ENCODE results near the gene LAMA2.

The LAMA2 gene

GRCh38 chr6:129331450-129332138 is 448.7 kb downstream of the LAMA2 start:
- no peak for DNase-seq

- DNase-seq: no peak
These were observed 452.9 kb downstream of the LAMA2 start for GRCh38 chr6:129335792-129336191.

GRCh38 chr6:129338683-129339082 is 455.7 kb downstream of the LAMA2 start:
- DNase-seq: no peak

DNA sequence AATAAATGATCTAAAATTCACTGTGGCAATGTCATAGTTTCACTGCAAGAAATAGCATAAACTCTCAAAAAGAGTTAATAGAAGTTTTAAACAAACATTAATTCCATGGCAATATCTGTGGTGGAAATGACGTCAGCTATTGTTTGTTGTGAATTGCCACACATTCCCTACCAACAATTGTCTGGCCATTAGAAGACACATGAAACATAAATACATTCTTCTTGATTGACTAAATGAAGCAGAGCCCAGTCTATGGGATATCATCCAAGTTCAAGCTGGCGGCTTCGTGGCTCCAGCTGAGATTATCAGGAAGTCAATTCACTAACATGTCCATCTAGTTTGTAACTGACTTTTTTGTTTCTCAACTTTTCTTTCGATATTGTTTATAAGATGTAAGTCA is 458.0 kb downstream of the LAMA2 start:
- no peak for DNase-seq

DNA sequence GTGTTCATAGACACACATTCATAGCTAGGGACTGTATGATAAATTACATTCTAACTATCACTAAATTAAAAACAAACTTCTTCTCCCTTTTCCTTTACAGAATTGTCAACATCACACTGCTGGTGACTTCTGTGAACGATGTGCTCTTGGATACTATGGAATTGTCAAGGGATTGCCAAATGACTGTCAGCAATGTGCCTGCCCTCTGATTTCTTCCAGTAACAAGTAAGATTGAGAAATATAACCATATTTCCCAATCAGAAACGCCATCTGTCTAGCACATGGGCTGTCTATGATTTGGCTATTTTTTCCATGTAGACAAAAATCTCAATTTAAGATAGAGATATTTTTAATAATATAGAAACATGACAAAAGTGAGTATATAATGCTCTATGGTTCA is 459.3 kb downstream of the LAMA2 start:
- no peak for DNase-seq

DNA sequence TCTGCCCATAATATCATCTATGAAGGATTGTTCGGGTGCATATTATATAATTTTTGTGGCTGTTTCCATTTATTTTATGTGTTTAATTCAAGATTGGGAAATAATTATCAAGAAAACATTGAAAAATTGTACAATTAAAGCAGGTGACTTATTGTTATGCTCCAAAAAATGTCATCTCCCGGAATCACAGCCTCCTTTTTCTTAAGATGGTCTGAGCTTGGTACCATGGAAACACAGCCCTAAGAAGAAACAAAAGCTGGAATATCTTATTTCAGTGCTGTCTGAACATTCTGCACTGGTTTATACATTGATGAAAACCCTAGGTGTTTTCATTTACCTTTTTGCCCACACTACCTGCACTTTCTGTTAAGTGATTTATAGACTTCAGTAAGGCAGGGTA is 459.9 kb downstream of the LAMA2 start:
- DNase-seq: no peak

DNA sequence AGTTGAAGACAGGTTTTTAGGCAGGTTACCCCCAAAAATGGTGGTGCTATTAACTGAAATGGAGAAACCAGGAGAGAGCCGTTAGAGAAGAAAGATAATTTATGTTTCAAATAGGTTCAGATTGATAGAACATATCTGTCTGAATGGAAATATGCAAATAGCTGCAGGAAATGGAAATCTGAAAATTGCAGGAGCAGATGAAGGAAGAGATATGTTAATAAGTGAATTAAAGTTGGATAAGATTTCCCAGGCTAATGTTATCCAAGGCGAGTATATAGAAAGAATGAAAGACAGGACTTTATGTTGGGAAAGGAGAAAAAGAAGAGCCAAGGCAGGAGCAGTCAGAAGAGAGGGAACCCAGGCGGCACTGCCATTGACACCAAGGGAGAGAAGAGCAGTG is 461.4 kb downstream of the LAMA2 start:
- DNase-seq: no peak

DNA sequence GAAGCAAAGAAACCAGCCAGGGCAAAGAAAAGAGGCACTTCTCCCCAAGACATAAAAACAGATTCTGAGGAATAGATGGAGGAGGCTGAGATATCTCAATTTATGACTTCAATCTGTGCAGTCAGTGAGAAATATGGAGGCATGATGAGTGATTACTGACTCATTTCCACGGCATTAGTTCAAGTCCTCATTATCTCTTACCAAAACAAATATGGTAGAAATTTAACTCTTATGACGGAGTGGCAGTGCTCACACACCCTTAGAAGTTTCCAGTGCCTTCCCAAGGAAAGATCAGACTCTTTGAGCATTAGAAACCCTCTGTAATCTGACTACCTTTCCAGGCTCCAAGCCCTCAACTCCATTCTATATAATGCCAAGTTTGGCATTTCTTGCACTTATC is 463.0 kb downstream of the LAMA2 start:
- DNase-seq: no peak

- no peak for DNase-seq
These were observed 464.0 kb downstream of the LAMA2 start for GRCh38 chr6:129346964-129347363.

GRCh38 chr6:129350278-129350677 is 467.3 kb downstream of the LAMA2 start:
- no peak for DNase-seq

- DNase-seq: no peak
These were observed 468.9 kb downstream of the LAMA2 start for GRCh38 chr6:129351807-129352206.

DNA sequence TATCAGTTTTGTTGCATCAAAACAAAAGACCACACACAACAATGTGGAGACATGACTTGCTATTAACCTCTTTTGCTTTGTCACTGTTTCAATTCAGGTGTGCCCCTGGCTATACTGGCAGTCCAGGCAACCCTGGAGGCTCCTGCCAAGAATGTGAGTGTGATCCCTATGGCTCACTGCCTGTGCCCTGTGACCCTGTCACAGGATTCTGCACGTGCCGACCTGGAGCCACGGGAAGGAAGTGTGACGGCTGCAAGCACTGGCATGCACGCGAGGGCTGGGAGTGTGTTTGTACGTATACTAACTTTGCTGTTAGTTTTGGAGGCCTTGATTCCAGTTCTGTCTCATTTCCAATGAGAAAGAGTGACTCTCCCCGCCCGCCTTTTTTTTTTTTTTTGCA is 470.1 kb downstream of the LAMA2 start:
- no peak for DNase-seq

DNA sequence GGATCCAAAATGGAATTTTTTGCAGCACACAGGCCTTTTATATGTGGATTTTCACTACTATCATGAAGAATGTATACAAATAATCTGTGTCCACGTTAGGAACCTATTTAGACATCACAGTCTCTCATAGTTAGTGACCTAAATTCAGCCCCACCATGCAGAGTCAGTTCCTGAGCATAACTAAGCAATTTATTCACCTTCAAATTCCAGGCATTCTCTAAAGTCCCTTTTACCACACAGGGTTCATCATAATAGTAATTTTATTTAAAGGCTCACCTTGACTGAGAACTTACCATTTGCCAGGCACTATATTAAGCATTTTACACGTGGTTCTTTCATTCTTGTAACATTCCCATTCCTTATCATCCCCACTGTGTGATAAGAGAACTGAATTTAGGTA is 473.2 kb downstream of the LAMA2 start:
- no peak for DNase-seq

DNA sequence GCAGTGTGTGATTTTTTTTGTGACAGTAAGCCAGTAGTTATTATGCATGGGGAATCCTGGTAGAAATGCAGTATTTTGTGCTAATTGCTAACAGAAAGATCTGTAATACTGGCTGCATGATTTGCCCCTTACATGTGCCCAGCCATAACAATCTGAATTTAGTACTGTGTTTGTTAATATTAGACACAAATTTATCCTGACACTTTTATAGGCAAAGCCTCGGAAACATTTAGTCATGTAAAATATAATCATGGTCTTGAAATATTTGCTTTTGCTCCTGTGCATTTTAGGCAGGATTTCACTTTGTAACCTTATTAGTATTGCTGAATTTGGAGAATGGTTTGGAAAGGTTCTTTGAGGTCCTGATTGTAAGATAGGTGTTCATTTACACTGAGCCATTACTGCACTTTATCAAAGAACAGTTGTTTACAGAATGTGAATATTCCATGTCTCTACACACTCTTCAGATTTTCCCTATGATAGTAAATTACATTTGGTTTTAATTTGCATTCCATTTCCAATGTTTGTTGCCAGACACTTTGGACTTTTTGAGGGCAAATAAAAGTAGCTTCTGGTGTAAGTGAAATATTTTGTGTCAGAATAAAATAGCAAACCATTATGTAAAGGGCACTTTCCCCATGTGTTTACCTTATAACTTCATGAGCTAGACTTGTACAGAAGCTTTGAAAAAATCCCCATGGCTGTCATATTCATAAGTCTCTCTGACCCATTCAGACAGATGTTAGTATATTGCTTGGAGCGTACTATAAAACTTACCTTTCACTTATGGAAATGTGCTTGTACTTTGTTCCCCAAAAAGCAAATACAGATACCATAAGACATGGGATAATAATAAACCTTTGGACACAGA is 477.1 kb downstream of the LAMA2 start:
- DNase-seq: no peak

- DNase-seq: no peak
These were observed 477.7 kb downstream of the LAMA2 start for GRCh38 chr6:129360682-129360955.

- DNase-seq: no peak
These were observed 481.1 kb downstream of the LAMA2 start for GRCh38 chr6:129364037-129364436.

DNA sequence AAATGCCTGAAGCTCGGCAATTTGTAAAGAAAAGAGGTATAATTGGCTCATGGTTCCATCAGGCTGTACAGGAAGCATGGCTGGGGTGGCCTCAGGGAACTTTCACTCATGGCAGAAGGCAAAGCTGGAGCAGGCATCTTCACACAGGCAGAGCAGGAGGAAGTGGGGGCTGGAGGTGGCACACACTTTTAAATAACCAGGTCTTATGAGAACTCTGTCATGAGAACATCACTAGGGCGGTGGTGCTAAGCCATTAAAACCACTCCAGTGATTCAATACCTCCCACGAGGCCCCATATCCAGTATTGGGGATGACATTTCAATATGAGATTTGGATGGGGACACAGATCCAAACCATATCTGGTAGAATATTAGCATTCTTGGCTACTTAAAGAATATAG is 481.8 kb downstream of the LAMA2 start:
- no peak for DNase-seq

GRCh38 chr6:129368076-129368475 is 485.1 kb downstream of the LAMA2 start:
- no peak for DNase-seq

DNA sequence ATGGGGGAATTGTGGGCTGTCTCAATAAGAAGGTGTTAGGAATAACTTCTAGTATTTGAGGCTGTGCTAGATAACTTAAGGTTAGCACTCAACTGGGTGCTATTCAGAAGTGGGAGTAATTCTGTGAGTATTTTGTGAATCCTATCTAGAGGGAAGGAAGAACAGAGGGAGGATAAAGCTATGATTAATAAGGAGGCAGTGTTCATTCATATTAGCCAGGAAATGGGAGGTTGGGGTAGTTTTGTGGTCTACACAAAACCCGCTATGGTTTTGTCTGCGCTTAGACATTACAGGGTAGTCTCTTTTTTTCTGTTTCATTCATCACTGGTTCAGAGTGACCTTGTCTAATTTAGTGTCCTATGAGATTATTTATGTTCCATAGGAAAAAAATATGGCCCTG is 486.0 kb downstream of the LAMA2 start:
- DNase-seq: no peak

DNA sequence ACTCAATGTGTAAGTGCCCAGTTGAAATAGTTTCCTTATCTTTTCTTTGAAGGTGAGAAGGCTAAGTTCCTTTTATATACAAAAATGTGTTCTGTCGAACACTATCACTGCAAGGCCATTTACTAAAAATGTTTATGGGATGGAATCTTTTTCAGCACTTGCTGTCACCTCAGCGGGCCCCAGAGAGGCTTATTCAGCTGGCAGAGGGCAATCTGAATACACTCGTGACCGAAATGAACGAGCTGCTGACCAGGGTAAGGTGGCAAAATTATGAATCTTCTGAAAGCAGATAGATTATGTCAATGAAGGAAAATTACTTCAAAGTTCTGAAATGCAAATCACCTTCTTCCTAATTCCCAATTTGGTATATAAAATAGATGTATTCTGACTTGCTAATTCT is 486.8 kb downstream of the LAMA2 start:
- DNase-seq: no peak

DNA sequence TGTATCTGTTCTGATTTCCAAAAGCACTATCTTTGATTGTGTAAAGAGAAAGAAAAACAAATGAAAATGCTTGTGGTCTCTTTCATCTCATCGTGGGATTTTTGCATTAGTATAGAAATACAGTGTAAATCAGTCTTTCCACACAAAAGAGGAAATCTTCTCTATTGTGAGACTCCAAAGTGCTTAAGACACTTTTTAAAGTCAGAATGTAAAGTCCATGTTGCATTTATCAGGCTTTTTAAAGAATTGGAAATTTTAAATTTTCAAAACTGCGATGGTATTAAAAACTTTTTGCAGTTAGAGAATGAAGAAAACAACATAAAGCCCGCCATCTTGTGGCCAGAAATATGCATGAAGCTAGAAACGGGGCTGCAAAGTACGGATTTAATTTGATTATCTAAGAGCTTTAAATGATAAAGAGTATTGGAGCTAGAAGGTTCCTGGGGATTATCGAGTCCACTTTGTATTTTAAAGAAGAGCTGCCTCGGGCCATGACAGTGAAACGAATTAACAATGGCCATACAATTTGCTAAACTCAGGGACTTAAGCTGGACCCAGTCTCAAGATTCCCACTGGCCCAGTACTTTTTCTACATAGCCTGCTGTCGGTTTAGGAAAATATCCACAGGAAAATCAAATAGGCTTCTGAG is 487.5 kb downstream of the LAMA2 start:
- peak; percentile 1 to 10 for DNase-seq

DNA sequence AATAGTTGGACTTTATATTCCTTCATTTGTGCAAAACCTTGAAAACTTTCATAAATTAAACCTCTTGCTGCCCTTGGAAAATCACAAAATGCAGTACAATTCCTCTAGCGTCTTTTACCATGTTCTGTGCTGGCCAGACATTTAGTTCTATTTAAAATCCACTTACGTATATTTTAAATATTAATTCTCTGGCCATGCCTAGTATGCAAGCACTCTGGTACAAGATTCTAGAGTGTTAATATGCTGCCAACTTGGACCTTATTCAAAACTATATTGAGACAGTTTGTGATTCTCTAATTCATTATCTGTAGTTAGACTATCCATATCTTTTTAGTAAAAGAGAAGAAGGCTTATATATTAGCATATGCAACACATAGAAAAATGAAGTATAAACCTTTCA is 498.9 kb downstream of the LAMA2 start:
- DNase-seq: no peak

- no peak for DNase-seq
These were observed 500.0 kb downstream of the LAMA2 start for GRCh38 chr6:129382916-129383315.

DNA sequence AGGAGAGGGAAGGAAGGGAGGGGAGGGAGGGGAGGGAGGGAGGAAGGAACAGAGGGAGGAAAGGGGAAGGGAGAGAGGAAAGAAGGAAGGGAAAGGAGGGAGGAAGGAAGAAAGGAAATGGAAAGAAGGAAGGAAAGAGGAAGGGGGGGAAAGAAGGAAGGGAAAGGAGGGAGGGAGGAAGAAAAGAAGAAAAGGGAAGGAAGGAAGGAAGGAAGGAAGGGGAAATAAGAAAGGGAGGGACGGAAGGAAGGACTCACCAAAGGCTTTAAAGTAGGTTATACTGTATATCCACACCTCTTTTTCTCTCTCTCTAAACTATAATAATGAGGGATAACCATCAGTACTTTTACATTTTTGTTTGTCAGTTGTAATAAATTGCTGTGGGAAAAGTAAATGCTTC is 502.2 kb downstream of the LAMA2 start:
- DNase-seq: no peak
